ENCODE results near the gene CMTM6.

CMTM6 gene, protein sequence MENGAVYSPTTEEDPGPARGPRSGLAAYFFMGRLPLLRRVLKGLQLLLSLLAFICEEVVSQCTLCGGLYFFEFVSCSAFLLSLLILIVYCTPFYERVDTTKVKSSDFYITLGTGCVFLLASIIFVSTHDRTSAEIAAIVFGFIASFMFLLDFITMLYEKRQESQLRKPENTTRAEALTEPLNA

DNA sequence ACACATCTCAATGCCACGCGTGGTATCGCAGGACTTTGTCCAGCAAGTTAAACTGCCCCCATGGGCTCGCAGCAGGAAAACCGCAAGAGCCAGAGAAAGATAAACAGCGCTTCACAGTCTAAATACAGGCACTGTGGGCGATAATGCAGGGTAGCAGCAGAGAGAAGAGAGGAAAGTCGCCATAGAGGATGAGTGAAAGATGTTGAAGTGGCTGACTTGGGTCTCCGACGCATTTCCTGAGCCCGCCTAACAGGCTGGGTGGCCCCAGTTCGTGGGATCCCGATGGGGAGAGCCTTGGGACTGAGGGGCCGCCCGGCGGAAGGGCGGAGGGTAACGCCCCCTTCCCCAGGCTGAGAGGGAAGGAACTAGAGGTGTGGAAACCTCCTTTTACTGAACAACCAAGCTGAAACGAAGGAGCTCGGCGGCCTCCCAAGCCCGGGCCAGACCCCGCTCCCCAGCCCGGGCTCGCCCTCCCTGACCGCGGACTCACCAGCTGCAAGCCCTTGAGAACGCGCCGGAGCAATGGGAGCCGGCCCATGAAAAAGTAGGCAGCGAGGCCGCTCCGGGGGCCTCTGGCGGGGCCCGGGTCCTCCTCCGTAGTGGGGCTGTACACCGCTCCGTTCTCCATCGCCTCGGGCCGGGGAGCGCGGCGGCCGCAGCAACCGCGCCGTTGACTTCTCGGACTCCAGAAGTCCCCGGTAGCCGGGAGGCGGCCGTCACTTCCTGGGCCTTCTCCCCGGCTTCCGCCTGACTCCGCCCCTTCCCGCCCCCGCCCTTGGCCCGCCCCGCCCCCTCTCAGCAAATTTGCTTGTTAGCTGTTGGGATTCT is at the start of gene CMTM6:
CMTM6 (minus strand) TSS at position 735 of the 828 bp plus-strand sequence; CDS start at position 628, 107 bp downstream.
- TF ChIP-seq ZBTB7A (IDR thresholded peaks at IDR 0.05; ENCODE audit: low read depth), result 0 out of 2 replicates have a peak, but pooled peaks have one; percentile 50
- TF ChIP-seq, protein P1, sequence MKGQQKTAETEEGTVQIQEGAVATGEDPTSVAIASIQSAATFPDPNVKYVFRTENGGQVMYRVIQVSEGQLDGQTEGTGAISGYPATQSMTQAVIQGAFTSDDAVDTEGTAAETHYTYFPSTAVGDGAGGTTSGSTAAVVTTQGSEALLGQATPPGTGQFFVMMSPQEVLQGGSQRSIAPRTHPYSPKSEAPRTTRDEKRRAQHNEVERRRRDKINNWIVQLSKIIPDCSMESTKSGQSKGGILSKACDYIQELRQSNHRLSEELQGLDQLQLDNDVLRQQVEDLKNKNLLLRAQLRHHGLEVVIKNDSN (IDR thresholded peaks at IDR 0.05), result no peak
- peak; percentile 61; the same call in 1 of the 2 replicates for TF ChIP-seq TAF1 (IDR thresholded peaks at IDR 0.05; ENCODE audit: low read depth)
- TF ChIP-seq, protein P2, sequence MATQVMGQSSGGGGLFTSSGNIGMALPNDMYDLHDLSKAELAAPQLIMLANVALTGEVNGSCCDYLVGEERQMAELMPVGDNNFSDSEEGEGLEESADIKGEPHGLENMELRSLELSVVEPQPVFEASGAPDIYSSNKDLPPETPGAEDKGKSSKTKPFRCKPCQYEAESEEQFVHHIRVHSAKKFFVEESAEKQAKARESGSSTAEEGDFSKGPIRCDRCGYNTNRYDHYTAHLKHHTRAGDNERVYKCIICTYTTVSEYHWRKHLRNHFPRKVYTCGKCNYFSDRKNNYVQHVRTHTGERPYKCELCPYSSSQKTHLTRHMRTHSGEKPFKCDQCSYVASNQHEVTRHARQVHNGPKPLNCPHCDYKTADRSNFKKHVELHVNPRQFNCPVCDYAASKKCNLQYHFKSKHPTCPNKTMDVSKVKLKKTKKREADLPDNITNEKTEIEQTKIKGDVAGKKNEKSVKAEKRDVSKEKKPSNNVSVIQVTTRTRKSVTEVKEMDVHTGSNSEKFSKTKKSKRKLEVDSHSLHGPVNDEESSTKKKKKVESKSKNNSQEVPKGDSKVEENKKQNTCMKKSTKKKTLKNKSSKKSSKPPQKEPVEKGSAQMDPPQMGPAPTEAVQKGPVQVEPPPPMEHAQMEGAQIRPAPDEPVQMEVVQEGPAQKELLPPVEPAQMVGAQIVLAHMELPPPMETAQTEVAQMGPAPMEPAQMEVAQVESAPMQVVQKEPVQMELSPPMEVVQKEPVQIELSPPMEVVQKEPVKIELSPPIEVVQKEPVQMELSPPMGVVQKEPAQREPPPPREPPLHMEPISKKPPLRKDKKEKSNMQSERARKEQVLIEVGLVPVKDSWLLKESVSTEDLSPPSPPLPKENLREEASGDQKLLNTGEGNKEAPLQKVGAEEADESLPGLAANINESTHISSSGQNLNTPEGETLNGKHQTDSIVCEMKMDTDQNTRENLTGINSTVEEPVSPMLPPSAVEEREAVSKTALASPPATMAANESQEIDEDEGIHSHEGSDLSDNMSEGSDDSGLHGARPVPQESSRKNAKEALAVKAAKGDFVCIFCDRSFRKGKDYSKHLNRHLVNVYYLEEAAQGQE (IDR thresholded peaks at IDR 0.05; ENCODE audit: low read depth), result no peak
- no peak for TF ChIP-seq FOXM1 (IDR thresholded peaks at IDR 0.05; ENCODE audit: borderline replicate concordance, low read depth)

DNA sequence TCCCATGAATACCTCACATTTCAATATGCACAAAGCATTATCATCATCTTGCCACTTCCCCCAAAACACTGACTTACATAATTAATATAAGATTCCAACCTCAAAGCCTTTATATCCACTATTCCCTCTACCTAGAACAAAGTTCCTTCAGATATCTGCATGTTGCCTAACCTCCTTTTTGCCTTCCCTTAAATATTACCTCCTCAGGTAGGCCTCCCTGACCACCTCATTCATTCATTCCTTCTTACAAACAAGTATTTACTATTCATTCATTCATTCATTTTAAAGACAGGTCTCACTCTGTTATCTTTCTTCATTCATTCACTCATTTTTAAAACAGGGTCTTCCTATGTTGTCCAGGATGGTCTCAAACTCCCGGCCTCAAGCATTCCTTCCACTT is 49.4 kb upstream of the CMTM6 start:
- TF ChIP-seq TAF1 (IDR thresholded peaks at IDR 0.05; ENCODE audit: low read depth) (no peak), YY1 (IDR thresholded peaks at IDR 0.05; ENCODE audit: low read depth) (no peak), RAD21 (IDR thresholded peaks at IDR 0.05; ENCODE audit: low read depth) (no peak), ZBTB7A (IDR thresholded peaks at IDR 0.05; ENCODE audit: low read depth) (no peak), TEAD4 (IDR thresholded peaks at IDR 0.05) (no peak)
- TF ChIP-seq, protein P2 (IDR thresholded peaks at IDR 0.05; ENCODE audit: low read depth), result no peak

DNA sequence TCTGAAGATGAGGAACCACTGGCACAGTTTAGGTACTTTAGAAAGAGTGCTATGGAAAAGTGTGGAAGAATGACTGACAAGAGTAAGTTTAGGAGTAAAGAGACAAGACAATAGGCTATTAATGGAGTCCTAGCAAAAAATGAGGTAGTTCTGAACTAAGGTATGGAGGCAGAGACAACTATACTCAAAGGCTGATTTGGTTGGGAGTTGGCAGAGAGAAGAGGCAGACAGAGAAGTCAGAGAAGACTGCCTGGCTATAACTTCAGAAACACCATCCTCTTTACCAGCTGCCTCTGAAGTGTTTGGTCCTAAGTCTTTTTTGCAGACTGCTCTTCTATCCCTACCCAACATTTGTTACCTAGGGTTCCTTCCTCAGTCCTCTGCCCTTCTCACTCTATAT is 48.8 kb upstream of the CMTM6 start:
- no peak for TF ChIP-seq TCF12 (IDR thresholded peaks at IDR 0.05; ENCODE audit: low read depth)
- TF ChIP-seq, protein P3, sequence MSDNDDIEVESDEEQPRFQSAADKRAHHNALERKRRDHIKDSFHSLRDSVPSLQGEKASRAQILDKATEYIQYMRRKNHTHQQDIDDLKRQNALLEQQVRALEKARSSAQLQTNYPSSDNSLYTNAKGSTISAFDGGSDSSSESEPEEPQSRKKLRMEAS (IDR thresholded peaks at IDR 0.05), result no peak
- TF ChIP-seq FOXM1 (IDR thresholded peaks at IDR 0.05; ENCODE audit: borderline replicate concordance, low read depth), result no peak
- TF ChIP-seq CREB1 (IDR thresholded peaks at IDR 0.05; ENCODE audit: low read depth), result no peak
- no peak for TF ChIP-seq TEAD4 (IDR thresholded peaks at IDR 0.05)
- no peak for TF ChIP-seq TAF1 (IDR thresholded peaks at IDR 0.05; ENCODE audit: low read depth)

DNA sequence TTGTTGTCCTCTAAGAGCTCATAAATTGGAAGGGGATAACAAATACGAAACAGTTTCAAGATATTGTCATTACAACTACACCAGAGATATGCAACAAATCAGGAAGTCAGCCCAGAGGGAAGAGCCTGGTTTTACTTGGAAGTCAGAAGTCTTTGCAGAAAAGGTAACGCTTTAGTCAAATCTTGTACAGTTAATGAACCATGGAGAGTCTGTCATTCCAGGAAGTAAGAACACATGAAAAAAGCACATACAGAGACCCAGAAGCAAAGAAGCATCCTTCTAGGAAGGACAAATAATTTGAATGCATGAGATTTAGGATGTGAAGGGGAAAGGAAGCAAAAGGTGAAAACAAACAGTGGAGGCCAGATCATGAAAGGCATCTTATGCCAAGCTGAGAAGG is 48.4 kb upstream of the CMTM6 start:
- TF ChIP-seq, protein P1 (IDR thresholded peaks at IDR 0.05), result no peak
- TF ChIP-seq, protein P3 (IDR thresholded peaks at IDR 0.05), result no peak
- TF ChIP-seq TCF12 (IDR thresholded peaks at IDR 0.05; ENCODE audit: low read depth) (no peak), FOXM1 (IDR thresholded peaks at IDR 0.05; ENCODE audit: borderline replicate concordance, low read depth) (no peak), RAD21 (IDR thresholded peaks at IDR 0.05; ENCODE audit: low read depth) (no peak)

DNA sequence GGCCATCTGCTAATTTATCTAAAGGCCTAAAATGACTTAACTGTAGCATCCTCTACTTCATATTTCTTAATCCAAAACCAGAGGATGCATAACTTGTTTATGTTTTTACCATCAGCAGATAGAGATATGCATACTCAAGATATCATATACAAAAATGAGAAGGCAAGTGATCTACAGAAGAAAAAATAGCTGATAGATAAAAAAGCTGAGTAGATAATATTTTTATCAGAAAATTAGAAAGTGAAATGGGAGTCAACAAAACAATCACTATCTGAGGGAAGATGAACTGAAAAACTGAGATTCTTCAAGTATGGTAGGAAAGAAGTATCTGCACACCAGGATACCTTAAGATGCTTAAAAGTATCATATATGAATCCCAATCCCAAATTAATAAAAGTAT is 42.7 kb upstream of the CMTM6 start:
- TF ChIP-seq YY1 (IDR thresholded peaks at IDR 0.05; ENCODE audit: low read depth) (no peak), EP300 (IDR thresholded peaks at IDR 0.05; ENCODE audit: borderline replicate concordance) (no peak), EGR1 (IDR thresholded peaks at IDR 0.05) (no peak), RAD21 (IDR thresholded peaks at IDR 0.05; ENCODE audit: low read depth) (no peak), ZBTB7A (IDR thresholded peaks at IDR 0.05; ENCODE audit: low read depth) (no peak), TEAD4 (IDR thresholded peaks at IDR 0.05) (no peak)

DNA sequence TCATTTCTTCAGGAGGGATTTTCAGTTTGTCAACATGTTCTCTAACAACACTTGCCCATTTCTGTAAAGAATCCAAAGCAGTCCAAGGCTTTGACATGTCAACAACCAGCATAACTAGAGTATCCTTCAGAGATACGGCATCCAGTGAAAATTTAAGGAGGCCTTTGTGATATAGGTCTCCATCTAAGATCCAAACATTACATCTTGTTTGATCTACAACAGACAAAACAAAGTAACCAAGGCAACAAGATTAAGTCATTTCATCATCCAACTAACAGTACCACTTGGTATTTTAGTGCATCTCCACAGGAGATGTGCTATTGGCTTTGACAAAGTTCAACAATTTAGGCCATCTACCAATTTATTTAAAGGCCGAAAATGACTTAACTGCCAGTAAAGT is 42.2 kb upstream of the CMTM6 start:
- TF ChIP-seq NFIC (IDR thresholded peaks at IDR 0.05), result no peak
- TF ChIP-seq EP300 (IDR thresholded peaks at IDR 0.05; ENCODE audit: borderline replicate concordance), result no peak
- no peak for TF ChIP-seq CREB1 (IDR thresholded peaks at IDR 0.05; ENCODE audit: low read depth)
- TF ChIP-seq, protein P2 (IDR thresholded peaks at IDR 0.05; ENCODE audit: low read depth), result no peak
- TF ChIP-seq ZBTB7A (IDR thresholded peaks at IDR 0.05; ENCODE audit: low read depth), result no peak
- TF ChIP-seq TCF12 (IDR thresholded peaks at IDR 0.05; ENCODE audit: low read depth), result no peak
